Retina (tissue), 1 donor: ENCODE data around the gene ZNF616.
A peak's percentile ranks its signal among the peaks of the same experiment; 100 is the strongest.

Source experiments
- DNase-seq: peaks from one replicate; pipeline ENCODE4 v3.0.0-alpha.2; 2016

ZNF616 gene

DNA sequence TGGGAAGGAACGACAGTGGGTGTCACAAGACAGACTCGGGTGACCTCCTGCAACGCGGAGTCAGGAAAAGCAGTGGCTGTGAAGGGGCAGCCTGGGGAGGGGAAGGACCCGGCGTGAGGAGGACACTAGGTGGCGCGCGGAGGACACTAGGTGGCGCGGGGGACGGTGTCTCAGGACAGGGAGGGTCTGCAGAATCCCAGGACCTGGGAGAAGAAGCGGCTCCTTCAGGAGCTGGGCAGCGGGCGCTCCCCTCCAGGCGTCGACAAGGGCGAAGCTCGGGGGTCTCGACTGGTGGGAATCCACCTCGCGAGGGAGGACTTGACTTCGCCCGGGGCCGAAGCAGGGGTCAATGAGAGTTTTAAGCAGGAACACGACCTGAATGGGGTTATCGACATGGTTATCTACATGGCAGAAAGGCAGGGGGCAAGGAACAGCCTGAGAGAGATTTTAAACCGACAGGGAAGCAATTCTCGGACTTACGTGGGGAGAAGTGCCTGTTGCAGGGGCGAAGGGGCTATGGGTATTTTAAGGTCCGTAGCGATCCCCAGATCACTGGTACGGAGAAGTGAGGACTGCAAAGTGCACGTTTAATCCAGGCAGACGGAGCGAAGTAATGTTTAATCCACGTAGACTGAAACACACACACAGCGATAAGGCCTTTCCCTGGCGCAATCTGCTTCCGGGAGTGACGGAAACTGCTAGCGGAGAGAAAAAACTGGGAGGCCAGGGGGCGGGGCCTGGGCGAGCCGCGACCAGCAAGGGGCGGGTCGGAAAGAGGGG lies at the start of gene ZNF616:
Gene ZNF616 (minus strand): TSS at position 687 of the 780 bp plus-strand sequence. CDS start 9,426 bp downstream, outside the sequence.
- DNase-seq, result peak; percentile 92

DNA sequence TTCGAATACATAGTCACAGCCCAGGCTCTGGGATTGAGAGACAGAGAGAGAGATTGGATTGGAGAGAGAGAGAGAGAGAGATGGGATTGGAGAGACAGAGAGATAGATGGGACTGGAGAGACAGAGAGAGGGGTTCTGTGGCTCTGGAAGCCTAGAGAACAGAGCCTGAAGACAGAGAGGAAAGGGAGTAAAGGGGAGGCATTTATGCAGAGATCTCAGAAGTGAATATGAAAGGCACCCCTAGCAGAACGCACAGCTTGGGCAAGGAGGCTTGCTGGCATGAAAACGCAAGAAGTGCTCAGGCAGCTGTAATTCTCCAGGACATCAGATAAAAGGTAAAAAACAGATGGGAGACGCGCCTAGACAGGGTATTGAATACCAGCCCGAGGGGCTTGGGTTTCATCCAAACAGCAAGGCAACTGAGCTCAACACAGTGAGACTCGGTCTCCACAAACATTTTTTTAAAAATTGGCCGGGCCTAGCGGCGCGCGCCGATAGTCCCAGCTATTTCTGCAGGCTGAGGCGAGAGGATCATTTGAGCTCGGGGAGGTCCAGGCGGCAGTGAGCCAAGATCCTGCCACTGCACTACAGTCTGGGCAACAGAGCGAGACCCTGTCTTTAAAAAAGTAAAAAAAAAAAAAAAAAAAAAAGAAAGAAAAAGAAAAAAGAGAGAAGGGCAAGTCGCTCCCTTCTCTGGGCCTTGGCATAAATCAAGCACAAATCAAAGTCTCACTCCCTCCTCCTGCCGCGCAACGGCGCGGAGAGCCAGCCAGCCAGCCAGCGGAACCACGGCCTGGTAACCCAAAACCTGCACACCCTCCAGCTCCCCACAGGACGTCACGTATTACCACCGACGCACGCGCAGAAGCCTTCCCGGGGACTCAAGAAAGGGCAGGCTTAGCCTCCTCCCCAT lies 49.3 kb upstream of the ZNF616 start:
- DNase-seq, result no peak

DNA sequence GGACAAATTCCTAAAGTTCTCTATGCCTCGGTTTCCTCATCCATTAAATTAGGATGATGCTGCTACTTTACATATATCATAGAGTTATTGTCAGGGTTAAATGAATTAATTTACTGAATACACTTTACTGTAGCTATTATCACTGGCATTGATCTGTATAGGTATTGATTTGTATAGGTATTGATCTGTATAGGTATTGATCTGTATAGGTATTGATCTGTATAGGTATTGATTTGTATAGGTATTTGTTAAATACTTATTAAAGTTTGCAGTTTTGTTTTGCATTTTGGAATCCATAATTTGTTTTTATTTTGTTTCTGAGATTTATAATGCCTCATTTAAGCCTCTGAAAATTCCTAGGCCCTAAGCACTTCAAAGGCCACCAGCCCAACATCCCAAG lies 47.7 kb upstream of the ZNF616 start:
- no peak for DNase-seq

DNA sequence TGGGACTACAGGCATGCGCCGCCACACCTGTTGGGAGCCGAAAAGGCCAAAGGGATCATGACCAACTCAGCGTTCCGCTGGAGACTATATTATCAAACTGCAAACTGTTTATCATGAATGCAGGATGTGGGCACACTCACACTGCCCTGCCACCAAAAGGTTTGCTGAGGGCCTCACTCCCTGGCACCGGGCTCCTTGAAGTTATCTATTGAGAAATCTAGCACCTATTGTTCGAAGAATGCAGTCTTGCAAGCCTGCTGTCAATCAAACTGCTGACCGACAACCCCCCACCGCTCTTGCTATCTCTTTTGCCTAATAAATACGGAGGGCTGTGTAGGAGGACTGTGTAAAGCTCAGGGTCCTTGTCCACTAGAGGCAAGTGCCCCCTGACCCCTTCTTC lies 36.8 kb upstream of the ZNF616 start:
- DNase-seq, result no peak

DNA sequence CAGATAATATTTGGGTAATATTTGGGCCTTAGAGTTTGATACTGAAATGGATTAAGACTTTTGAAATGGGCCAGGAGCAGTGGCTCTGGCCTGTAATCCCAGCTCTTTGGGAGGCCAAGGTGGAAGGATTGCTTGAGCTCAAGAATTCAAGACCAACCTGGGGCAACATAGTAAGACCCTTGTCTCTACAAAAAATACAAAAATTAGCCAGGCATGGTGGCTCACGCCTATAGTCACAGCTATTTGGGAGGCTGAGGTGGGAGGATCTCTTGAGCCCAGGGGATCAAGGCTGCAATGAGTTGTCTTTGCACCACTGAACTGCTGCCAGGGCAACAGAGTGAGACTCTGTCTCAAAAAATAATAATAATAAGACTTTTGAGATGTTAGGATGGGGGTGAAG lies 32.6 kb upstream of the ZNF616 start:
- DNase-seq, result no peak

DNA sequence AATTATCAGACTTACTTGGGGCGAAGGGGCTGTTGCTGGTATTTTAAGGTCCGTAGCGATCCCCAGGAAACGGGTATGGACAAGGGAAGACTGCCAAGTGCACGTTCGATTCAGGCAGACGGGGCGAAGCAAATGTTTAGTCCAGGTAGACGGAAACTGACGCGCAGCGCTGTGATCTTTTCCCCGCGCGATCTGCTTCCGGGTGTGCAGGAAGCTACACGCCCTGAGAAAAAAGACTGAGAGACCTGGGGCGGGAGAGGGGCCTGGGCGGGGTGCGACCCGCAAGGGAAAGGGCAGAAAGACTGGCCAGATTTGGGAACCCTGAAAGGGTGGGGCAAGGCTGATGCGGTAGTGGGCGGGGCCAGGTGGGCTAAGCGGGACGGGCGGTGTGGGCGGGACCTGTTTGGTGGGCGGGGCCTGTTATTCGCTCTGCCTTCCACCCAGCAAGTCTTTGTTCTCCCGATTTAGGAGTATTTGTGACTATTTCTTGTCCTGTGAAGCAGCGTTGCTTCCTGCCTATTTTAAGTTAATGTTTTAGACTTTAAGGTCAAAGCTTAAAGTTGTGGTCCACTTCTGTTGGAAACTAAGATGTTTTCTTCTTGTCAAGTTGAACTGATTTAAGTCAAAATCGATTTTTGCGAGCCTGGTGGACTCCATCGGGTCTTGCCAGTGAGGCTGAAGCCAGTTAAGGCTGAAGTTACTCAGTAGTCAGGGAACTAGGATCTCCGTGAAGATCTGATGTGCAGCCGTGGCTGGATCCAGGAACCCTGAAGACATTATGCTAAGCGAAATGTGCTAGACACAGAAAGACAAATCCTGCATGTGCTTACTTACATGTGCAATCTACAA lies 31.8 kb upstream of the ZNF616 start, which contains the start of gene ZNF836:
Gene ZNF836 (minus strand): TSS at position 301 of the 849 bp plus-strand sequence. CDS start 3,549 bp downstream, outside the sequence.
- peak; percentile 78 for DNase-seq

DNA sequence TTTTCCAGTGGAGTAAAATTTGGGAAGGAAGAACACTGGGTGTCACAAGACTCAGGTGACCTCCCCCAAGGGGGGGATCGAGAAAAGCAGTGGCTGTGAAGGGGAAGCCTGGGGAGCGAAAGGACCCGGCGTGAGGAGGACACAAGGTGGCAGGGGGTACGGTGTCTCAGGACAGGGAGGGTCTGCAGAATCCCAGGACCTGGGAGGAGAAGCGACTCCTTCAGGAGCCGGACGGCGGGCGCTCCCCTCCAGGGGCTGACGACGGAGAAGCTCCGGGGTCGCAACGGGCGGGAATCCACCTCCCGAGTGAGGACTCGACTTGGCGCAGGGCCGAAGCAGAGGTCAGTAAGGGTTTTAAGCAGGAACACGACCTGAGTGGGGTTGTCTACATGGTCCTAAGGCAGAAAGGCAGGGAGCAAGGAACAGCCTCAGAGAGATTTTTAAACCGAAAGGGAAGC lies 31.2 kb upstream of the ZNF616 start:
- DNase-seq, result peak; percentile 77

DNA sequence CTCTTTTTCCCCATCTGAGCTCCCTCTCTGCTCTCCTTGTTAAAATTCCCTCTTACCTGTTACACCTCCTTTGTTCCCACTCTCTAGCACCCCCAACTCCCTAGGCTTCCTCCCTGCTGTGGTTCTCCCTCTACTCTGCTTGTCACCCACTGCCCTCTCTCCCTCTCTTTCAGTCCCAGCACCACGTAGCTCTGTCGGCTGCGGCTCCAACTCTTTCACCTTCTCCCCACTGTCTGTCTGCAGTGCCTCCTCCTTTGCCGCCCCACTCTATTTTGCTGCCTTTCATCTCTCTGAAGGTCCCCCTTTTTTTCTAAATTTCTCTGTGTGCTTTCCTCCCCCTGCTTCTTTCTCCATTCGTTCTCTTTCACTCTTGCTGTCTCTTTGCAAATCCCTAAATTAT lies 30.6 kb upstream of the ZNF616 start:
- peak; percentile 4 for DNase-seq

DNA sequence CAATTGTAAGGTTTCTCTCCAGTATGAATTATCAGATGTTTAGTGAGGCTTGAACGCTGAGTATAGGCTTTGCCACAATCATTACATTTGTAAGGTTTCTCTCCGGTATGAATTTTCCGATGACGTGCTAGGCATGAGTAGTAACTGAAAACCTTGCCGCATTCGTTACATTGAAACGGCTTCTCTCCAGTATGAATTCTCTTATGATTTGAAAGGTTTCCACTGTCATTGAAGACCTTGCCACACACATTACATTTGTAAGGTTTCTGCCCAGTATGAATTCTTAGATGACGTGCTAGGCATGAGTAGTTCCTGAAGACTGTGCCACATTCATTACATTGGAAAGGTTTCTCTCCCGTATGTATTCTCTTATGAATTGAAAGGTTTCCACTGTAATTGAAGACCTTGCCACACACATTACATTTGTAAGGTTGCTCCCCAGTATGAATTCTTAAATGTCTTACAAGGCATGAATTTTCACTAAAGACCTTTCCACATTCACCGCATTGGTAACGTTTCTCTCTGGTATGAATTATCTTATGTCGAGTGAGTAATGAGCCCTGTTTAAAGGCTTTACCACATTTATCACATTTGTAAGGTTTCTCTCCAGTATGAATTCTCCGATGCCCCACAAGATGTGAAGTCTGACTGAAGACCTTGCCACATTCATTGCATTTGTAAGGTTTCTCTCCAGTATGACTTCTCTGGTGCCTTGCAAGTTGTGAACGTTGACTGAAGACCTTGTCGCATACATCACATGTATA lies 16.0 kb upstream of the ZNF616 start:
- DNase-seq, result no peak

DNA sequence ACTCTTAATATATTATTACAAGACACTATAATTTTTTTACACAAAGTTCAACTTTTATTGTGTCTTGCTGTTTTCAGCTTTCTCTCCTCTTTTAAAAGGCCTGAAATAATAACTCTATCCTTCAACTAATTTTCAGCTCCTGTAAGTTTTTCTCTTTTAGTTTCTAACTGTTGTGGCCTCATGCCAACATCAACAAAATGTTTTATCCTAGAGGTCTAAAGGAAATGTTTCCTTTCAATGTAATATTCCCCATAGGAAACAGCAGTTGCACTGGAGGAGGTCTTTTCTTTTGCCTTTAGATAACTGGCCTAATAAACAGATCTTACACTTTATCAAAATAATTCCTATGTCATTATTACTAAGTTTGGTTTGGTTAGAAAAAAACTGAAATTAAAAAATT lies 8.5 kb upstream of the ZNF616 start:
- no peak for DNase-seq

DNA sequence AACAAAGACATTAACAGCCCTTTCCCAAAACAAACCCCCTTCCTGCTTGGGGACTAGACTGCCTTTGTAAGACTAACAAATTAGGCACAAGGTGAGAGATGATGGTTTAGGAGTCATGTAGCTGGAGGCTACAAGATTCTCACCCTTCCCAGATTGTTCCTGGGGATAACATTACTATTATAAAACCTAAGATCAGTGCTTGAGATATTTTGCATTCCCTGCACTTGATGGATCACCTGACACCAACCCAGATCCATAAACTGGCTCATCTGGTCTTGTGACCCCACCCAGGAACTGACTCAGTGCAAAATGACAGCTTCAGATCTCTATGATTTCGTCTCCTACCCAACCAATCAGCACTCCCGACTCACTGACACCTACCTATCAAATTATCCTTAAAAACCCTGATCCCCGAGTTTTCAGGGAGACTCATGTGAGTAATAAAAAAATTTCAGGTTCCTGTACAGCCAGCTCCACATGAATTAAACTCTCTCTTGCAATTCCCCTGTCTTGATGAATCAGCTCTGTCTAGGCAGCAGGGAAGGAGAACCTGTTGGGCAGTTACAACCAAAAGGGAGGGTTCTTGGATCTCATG lies 2.4 kb upstream of the ZNF616 start:
- no peak for DNase-seq

DNA sequence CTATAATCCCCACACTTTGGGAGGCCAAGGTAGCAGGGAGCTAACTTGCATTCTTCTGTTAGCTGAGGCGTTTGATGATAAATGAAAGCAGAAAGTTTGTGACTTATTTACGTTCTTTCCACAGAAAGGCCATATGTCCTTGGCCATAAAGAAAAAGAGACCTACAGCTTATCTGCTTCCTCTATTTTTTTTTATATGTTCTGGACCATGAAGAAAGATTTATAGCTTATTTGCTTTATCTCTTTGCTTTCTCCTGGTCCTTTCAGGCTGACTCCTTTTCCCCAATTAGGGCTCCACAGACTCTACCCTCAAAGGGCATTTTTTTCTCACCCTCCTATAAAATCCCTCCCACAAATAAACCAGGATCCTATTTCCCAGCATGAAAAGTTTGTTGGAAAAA lies 1.5 kb upstream of the ZNF616 start:
- DNase-seq, result no peak

DNA sequence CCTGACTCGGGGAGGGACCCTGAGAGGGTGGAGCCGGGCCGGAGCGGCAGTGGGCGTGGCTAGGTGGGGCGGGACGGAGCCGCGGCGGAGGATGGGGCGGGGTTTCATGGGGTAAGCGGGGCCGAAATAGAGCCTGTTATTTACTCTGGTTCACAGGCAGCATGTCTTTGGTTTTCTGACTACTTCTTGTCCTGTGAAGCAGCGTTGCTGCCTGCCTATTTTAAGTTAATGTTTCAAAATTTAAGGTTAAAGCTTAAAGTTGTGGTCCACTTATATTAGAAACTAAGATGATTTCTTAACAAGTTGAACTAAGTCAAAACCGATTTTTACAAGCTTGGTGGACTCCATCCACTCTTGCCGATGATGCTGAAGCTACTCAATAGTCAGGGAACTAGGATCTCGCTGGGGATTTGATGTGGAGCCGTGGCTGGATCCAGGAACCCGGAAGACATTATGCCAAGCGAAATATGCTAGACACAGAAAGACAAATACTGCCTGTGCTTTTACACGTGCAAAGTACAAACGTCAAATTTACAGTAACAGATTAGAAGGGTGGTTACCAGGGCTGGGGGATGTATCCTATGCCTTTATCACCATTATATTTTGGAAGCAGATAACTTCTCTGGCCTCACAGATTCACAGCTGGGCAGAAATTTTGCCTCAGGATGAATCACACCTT lies 433 bp upstream of the ZNF616 start:
- no peak for DNase-seq

DNA sequence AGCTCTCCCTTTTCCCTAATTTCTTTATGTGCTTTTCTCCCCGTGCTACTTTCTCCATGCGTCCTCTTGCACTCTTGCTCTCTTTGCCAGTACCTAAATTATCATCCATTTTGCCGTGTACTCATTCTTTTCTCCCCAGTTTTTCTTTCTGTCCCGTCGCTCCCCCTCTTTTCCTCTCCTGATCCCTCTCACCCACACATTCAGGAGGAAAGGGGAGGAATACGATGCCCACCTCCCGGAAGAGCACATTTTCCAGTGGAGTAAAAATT lies 821 bp downstream of the ZNF616 start:
- no peak for DNase-seq

DNA sequence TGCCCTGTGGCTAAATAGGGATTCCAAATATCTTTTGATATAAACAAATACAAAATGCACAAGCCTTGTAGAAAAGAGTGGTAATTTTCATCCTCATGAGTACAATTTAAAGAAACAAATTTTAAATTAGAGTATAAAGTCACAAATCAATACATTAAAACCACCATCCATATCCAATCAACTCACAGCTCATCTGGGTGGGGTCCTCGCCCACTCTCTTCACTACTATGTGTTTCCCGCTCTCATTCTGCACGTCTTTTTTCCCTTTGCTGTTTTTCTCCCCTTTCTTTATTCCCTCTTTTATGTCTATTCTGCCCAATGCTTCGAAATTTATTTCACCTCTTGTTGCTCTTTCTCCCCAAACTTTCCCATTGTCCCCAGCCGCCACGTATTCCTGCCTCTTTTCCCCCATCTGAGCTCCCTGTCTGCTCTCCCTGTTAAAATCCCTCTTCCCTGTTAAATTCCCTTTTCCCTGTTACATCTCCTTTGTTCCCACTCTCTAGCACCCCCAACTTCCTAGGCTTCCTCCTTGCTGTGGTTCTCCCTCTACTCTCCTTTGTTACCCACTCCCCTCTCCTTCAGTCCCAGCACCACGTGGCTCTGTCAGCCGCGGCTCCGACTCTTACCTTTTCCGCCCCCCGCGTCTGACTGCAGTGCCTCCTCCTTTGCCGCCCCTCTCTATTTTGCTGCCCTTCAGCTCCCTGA lies 1.3 kb downstream of the ZNF616 start:
- DNase-seq, result peak; percentile 81

DNA sequence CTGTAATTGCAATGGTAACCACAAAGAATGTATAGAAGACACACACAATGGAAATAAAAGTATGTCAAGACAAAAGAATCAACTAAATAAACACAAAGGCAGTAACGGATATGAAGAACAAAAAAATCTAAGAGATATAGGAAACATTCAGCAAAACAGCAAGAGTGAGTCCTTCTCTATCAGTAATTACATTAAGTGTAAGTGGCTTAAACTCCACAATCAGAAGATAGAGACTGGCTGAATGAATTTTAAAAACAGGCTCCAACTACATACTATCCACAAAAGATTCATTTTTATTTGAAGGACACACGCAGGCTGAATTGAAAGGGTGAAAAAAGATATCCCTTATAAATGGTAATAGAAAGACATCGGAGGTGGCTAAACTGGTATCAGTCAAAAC lies 19.5 kb downstream of the ZNF616 start:
- no peak for DNase-seq

DNA sequence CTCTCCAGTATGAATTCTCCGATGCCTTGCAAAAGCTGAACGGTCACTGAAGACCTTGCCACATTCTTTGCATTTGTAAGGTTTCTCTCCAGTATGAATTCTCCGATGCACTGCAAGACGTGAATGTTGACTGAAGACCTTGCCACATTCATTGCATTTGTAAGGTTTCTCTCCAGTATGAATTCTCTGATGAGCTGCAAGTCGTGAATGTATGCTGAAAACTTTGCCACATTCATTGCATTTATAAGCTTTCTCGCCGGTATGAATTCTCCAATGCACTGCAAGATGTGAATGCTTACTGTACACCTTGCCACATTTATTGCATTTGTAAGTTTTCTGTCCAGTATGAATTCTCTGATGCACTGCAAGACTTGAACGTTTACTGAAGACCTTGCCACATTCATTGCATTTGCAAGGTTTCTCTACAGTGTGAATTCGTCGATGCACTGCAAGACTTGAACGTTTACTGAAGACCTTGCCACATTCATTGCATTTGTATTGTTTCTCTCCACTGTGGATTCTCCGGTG lies 24.1 kb downstream of the ZNF616 start:
- DNase-seq, result no peak

DNA sequence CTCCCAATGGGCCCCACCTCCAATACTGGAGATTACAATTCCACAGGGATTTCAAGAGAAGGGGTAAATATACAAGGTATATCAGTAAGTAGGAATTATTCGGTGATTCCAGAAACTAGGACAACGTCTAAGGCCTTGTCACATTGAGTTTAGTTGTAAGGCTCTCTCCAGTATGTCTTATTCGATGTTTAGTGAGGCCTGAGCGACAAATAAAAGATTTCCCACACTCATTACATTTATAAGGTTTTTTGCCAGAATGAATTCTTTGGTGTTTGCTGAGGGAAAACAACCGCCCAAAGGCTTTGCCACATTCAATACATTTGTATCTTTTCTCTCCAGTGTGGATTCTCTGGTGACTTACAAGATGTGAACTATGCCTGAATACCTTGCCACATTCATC lies 25.0 kb downstream of the ZNF616 start:
- DNase-seq, result no peak

DNA sequence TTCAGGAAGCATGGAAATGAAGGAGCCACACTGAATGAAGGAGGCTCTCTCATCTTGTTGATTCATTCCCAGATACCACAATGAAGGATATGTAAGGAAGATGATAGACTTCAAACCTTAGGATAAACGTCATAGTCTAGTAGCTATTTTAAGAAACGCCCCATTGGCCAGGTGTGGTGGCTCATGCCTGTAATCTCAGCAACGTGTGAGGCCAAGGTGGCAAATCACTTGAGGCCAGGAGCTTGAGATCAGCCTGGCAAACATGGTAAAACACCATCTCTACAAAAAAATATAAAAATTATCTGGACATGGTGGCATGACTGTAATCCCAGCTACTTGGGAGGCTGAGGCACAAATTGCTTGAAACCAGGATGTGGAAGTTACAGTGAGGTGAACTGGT lies 27.1 kb downstream of the ZNF616 start:
- no peak for DNase-seq

DNA sequence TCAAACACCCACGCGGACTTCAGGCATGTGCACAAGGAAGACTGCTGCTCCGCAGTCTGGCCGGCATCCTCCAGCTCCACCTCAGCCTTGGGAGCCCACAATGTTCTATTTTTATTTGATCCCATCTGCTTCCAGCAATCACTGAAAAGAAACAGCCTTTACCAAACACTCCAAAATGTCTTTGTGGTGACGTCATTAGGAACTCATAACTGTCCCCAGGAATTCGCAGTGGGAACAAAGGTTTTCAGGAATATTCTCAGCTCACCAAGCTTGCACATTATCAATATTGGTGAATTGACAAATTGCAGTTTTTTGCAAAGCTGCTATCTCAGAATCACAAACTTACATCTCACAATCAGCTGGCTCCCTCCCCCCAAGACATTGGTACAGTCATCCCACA lies 29.0 kb downstream of the ZNF616 start:
- DNase-seq, result no peak
